Common myeloid progenitor, CD34-positive (primary cell): ENCODE results near the gene MMP8.
"Not testable (repeated sequence)": the region's sequence is repeated elsewhere in the genome, so short reads cannot be mapped to it uniquely, and the experiment has no call there.

Experiments used
- CTCF ChIA-PET: fragments of 350-600 bp; sonication (Branson Sonifier 250); formaldehyde crosslinking; loops from one replicate; lab custom pipeline; 2021; ENCODE audit warnings: antibody characterized with exemption; lab: Charles Lee
- POLR2A ChIA-PET: fragments of 350-600 bp; sonication (Branson Sonifier 250); formaldehyde crosslinking; loops from one replicate; lab custom pipeline; 2021; ENCODE audit warnings: antibody characterized with exemption; lab: Charles Lee
- DNase-seq, 3 donors: peaks; one replicate each; pipeline versions ENCODE4 v3.0.0 to v3.0.0-alpha.2; 2013
- H3K27ac ChIP-seq, 2 experiments: 1 replicate in 1 of 2; 2 replicates in 1 of 2; pipeline ENCODE4 v1.7.0; 2013; ENCODE audit warnings: inconsistent platforms in 2 of 2, low read length in 2 of 2, mild to moderate bottlenecking in 2 of 2, low read depth in 1 of 2, moderate library complexity in 1 of 2; ENCODE audit not compliant: severe bottlenecking in 2 of 2, insufficient read depth in 1 of 2, poor library complexity in 1 of 2
- H3K27me3 ChIP-seq, 5 experiments: replicated peaks in 2 of 5; 1 replicate in 3 of 5; 2 replicates in 2 of 5; pipeline versions ENCODE4 v1.6.1 to v1.7.0; 2013; ENCODE audit warnings: low read length in 4 of 5, mild to moderate bottlenecking in 2 of 5, moderate library complexity in 2 of 5, inconsistent platforms in 1 of 5; ENCODE audit not compliant: insufficient read depth in 5 of 5, control insufficient read depth in 4 of 5
- H3K36me3 ChIP-seq, 4 experiments: 1 replicate in 2 of 4; 2 replicates in 2 of 4; pipeline versions ENCODE4 v1.6.1 to v1.7.0; 2013; ENCODE audit warnings: low read length in 3 of 4, control low read depth in 1 of 4, mild to moderate bottlenecking in 1 of 4; ENCODE audit not compliant: control insufficient read depth in 4 of 4, insufficient read depth in 4 of 4
- H3K4me1 ChIP-seq, 4 experiments: 1 replicate in 3 of 4; 2 replicates in 1 of 4; pipeline versions ENCODE4 v1.6.1 to v1.7.1; 2013; ENCODE audit warnings: low read length in 3 of 4, mild to moderate bottlenecking in 3 of 4, control low read depth in 1 of 4, inconsistent platforms in 1 of 4, moderate library complexity in 1 of 4; ENCODE audit not compliant: control insufficient read depth in 4 of 4, insufficient read depth in 4 of 4; ENCODE audit errors: control extremely low read depth in 1 of 4
- H3K4me3 ChIP-seq, 7 experiments: 1 replicate in 4 of 7; 2 replicates in 3 of 7; pipeline versions ENCODE4 v1.5.1 to v1.7.0; 2013; ENCODE audit warnings: mild to moderate bottlenecking in 7 of 7, low read length in 6 of 7, moderate library complexity in 6 of 7, inconsistent platforms in 2 of 7, low read depth in 2 of 7, control low read depth in 1 of 7; ENCODE audit not compliant: insufficient read depth in 4 of 7, control insufficient read depth in 1 of 7; ENCODE audit errors: extremely low read depth in 1 of 7
- H3K9me3 ChIP-seq, 5 experiments: 1 replicate in 4 of 5; 2 replicates in 1 of 5; pipeline versions ENCODE4 v1.6.1 to v1.7.1; 2013; ENCODE audit warnings: low read length in 4 of 5, mild to moderate bottlenecking in 2 of 5, inconsistent platforms in 1 of 5, low read depth in 1 of 5, moderate library complexity in 1 of 5; ENCODE audit not compliant: control insufficient read depth in 4 of 5, insufficient read depth in 2 of 5; ENCODE audit errors: control extremely low read depth in 1 of 5
- WGBS: methylation state at CpG from one replicate; pipeline ENCODE4 v1.1.5; 2013; ENCODE audit not compliant: insufficient coverage; 5-methylcytosine and 5-hydroxymethylcytosine counted together

MMP8 gene

DNA sequence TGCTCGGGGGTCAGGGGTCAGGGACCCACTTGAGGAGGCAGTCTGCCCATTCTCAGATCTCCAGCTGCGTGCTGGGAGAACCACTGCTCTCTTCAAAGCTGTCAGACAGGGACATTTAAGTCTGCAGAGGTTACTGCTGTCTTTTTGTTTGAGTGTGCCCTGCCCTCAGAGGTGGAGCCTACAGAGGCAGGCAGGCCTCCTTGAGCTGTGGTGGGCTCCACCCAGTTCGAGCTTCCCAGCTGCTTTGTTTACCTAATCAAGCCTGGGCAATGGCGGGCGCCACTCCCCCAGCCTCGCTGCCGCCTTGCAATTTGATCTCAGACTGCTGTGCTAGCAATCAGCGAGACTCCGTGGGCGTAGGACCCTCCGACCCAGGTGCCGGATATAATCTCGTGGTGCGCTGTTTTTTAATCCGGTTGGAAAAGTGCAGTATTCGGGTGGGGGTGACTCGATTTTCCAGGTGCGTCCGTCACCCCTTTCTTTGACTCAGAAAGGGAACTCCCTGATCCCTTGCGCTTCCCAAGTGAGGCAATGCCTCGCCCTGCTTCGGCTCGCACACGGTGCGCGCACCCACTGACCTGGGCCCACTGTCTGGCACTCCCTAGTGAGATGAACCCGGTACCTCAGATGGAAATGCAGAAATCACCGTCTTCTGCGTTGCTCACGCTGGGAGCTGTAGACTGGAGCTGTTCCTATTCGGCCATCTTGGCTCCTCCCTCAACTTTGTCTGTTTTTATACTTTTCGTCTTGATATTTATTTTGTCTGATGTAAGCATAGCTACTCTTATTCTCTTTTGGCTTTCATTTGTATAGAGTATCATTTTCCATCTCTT lies 22.2 kb upstream of the MMP8 start:
- H3K4me3 ChIP-seq: peak overlapping the region in 1 of 7 experiments; percentile 55
- H3K4me1 ChIP-seq, H3K36me3 ChIP-seq, H3K27ac ChIP-seq, DNase-seq, H3K9me3 ChIP-seq, CTCF ChIA-PET, POLR2A ChIA-PET, H3K27me3 ChIP-seq: not testable (repeated sequence)
- WGBS: 94% methylated on average over 23 of the region's 32 CpGs

DNA sequence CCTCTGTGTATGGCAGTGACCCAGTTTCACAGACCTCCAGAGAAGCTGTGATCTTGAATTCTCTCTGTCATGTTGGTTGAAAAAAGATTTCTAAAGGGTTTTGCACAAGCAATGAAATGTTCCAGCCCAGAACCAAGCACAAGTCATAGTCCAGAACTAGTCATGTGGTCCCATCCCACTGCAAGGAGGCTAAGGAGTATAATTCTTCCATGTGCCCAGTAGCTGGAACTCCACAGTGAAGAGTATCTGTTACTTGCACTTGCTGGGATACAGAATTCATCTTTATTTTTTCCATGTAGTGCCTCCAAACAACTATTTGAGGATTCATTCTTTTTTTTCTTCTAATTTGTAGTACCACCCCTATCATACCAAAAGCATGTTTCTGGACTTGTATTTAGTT lies 9.9 kb upstream of the MMP8 start:
- ChIA-PET CTCF (interaction anchor here (0.9 to 1.8 kb wide), 4 partner anchors 19 to 206 kb away, joined by 3 to 5 read pairs (median 4); no protein-coding TSS in a partner anchor), POLR2A (interaction anchor here (0.7 kb wide), 1 partner anchor 759 kb away, joined by 4 read pairs; no protein-coding TSS in a partner anchor)
- no peak for DNase-seq
- H3K4me1 ChIP-seq: no peaks in the 10 kb centered on the region
- H3K9me3 ChIP-seq: no peaks in the 10 kb centered on the region
- no peaks in the 10 kb centered on the region for H3K36me3 ChIP-seq
- H3K27ac ChIP-seq: no peak overlapping the region
- H3K4me3 ChIP-seq: no peak overlapping the region
- H3K27me3 ChIP-seq: peaks cover 0 to 7% (median 0%) of the 10 kb centered on the region in 5 experiments

DNA sequence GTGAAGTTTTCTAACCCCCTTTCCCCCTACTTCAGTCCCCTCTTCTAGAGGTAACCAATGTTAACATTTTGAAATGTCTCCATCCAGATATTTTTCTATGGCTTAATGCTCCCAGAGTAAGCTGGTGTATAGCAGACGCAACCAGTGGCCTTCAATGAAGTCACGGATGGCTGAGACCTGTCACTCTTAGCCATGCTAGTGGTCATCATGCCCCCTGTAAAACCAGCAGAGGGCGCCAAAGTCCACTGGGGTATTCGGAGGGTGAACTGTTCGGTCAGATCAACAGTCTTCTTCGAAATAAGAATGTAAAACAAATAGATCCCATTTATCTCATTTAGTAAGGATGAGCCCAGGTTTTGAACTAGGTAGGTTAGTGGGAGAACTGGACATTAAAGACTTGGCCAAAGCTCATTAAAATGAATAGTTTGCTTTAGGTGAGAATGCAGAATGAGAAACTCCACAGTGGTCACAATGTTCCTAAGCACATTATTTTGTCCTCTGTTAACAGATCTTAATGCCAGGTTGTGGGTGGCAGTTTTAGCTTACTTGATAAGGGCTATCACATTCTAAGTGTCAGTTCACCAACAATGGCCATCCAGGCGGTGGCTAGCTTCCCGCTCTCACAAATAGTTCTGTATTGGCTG lies 8.6 kb upstream of the MMP8 start:
- ChIA-PET POLR2A (interaction anchor here (0.7 kb wide), 1 partner anchor 1092 kb away, joined by 3 read pairs; no protein-coding TSS in a partner anchor), CTCF (interaction anchor here (1.1 to 1.8 kb wide), 6 partner anchors 19 to 324 kb away, joined by 3 to 5 read pairs (median 3); partner anchors contain the start of gene MMP10)
- Histone ChIP-seq H3K4me1 (no peaks in the 10 kb centered on the region), H3K27me3 (peaks cover 0 to 7% (median 0%) of the 10 kb centered on the region in 5 experiments), H3K9me3 (no peaks in the 10 kb centered on the region), H3K4me3 (no peak overlapping the region), H3K36me3 (no peaks in the 10 kb centered on the region), H3K27ac (no peak overlapping the region)
- 66% methylated on average over 3 of the region's 8 CpGs for WGBS
- DNase-seq: peak; percentile 35 to 61 (median 50)

DNA sequence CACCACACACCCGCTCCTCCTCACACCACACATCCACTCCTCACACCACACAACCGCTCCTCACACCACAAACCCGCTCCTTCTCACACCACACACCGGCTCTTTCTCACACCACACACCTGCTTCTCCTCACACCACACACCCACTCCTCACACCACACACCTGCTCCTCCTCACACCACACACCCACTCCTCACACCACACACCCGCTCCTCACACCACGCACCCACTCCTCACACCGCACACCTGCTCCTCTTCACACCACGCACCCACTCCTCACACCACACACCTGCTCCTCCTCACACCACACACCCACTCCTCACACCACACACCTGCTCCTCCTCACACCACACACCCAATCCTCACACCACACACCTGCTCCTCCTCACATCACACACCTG lies 6.2 kb upstream of the MMP8 start:
- H3K4me1 ChIP-seq, H3K27ac ChIP-seq, H3K27me3 ChIP-seq, DNase-seq, POLR2A ChIA-PET, H3K36me3 ChIP-seq, H3K4me3 ChIP-seq, H3K9me3 ChIP-seq: not testable (repeated sequence)
- WGBS: 59% methylated on average over 8 of the region's 8 CpGs
- CTCF ChIA-PET: interaction anchor here (1.4 kb wide), 1 partner anchor 62 kb away, joined by 4 read pairs; no protein-coding TSS in a partner anchor

DNA sequence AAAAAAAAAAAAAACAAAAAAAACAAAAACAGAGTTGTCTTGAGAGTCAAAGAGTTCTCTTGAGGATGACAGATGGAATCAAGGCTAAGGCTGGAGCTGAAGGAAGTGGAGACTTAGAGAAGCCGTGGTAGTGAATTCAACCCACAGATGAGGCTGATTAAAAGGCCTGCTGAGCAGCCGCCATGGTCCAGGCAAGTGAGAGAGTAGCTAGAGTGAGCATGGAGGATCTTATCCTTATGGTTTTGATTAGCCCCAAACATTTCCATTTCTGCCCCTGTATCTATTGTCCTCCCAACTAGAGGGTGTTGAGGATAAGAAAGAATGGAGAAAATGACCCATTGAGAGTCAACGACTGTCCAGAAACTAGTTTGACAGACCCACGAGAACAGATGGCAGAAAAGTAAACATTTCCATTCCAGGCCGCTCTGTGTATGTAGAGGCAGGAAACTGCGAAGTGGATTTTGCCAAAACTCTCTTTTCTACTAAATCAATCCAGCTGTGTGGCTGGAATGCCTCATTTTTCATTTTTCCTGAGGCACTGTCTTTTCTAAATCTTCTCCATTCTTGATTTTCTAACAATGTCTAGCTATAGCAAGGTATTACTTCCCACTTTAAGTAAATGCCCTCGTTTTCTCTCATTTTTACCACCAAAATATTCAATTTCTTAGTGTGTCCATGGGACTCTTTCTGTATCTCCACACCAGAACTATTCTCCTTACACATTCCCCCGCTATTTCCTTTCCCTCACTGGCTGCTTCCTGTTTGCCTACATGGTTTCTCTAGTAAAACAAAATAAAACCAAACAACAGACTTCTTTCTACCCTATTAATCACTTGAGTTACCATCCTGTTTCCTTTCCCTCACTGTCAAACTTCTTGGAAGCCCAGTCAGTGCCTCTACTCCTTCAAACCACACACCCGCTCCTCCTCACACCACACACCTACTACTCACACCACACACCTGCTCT lies 5.4 kb upstream of the MMP8 start:
- H3K4me3 ChIP-seq: no peak overlapping the region
- no peaks in the 10 kb centered on the region for H3K36me3 ChIP-seq
- peaks cover 0 to 3% (median 0%) of the 10 kb centered on the region in 5 experiments for H3K27me3 ChIP-seq
- no peaks in the 10 kb centered on the region for H3K9me3 ChIP-seq
- no peak overlapping the region for H3K27ac ChIP-seq
- H3K4me1 ChIP-seq: no peaks in the 10 kb centered on the region
- CTCF ChIA-PET: no interaction called here
- WGBS: 71% methylated on average over 7 of the region's 9 CpGs
- POLR2A ChIA-PET: no interaction called here
- DNase-seq: no peak

DNA sequence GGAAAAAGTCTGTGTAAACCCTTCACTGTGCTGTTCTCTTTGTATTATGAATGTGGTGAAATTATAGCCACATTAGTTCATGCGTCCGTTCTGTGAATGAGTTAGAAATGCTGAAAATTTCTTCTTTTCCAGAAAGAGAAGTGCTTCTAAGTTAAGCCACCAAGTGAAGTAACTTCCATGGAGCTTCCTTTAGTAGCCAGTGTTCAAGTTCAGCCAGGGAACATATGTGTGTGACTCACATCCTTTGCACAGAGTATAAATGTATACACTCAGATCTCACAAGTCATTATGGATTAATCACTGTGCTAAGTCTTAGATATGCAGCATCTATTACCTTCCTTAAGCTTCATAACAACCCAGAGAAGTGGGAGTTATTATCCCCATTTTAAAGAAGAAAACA lies 3.1 kb upstream of the MMP8 start:
- CTCF ChIA-PET: no interaction called here
- WGBS: 87% methylated on average over 2 of the region's 2 CpGs
- H3K36me3 ChIP-seq: no peaks in the 10 kb centered on the region
- no peak overlapping the region for H3K4me3 ChIP-seq
- H3K9me3 ChIP-seq: no peaks in the 10 kb centered on the region
- POLR2A ChIA-PET: no interaction called here
- H3K4me1 ChIP-seq: no peaks in the 10 kb centered on the region
- peaks cover 0 to 2% (median 0%) of the 10 kb centered on the region in 5 experiments for H3K27me3 ChIP-seq
- DNase-seq: peak in 2 of 3 donors; percentile 12 to 34
- H3K27ac ChIP-seq: no peak overlapping the region
